Stimulated activated CD8-positive, alpha-beta memory T cell treated with anti-CD3 and anti-CD28 coated beads, Interleukin-4, amount 100 ng/mL, for 48 hours (primary cell): Measurements from ENCODE around the gene FLYWCH2.

Source experiments
- DNase-seq: peaks from one replicate; pipeline ENCODE4 v3.0.0-alpha.2; 2020

The FLYWCH2 gene

DNA sequence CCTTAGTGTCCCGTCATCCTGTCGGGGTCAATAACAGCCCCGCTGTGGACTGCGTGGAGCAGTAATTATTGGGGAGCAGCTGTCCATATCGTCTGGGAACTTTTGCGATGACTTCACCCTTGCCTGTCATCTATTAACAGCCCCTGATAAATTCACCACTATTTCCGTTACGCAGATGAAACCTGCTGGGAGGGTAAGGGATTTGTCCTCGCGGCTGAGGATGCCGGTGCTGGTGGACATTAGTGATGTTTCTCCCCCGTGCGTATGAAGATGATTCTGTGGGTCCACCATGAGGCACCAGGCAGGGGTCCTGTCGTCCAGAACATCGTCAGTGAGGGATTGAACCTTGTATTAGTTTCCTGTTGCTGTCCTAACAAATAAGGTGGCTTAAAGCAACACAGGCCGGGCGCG, 1.0 kb downstream of the FLYWCH2 start:
- no peak for DNase-seq

DNA sequence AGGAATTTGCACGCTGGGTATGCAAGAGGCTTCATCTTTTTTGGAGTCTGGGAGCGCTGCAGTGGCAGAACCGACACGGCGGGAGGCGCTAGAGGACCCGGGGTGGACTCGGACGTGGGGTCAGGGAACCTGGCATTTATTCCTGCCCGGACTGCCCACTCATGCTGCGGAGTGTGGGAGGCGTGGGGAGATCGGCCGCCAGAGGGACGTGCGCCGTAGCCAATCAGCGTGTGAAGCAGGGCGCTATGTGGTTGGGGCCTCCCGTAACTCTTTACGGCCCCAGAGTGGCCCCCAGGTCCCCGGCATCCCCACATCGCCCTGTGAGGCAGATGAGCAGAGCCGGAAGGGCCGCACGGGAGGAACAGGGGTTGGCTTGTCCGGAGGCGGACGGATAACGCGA, 11.2 kb downstream of the FLYWCH2 start:
- DNase-seq = no peak

- DNase-seq = no peak
Observed at GRCh38 chr16:2895813-2896212, 12.8 kb downstream of the FLYWCH2 start.

DNA sequence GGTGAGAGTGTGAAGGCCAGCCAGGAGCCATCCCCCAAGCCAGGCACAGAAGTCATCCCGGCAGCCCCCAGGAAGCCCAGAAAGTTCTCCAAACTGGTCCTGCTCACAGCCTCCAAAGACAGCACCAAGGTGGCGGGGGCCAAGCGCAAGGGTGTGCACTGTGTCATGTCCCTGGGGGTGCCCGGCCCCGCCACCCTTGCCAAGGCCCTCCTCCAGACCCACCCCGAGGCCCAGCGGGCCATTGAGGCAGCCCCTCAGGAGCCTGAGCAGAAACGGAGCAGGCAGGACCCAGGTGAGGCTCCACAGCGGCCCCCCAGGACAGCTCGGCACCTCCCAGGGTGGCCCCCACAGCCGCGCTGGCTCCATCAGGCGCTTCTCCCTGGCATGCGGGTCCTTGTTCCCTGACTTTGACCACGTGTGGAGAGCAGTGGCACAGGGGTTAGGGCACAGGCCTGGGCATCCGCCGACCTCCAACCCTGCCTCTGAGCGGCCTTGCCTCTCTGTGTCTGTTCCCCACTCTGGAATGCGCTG, 13.5 kb downstream of the FLYWCH2 start:
- no peak for DNase-seq

- DNase-seq = no peak
Observed at GRCh38 chr16:2897110-2897509, 14.1 kb downstream of the FLYWCH2 start.

- no peak for DNase-seq
Observed at GRCh38 chr16:2898831-2899563, 16.0 kb downstream of the FLYWCH2 start.

DNA sequence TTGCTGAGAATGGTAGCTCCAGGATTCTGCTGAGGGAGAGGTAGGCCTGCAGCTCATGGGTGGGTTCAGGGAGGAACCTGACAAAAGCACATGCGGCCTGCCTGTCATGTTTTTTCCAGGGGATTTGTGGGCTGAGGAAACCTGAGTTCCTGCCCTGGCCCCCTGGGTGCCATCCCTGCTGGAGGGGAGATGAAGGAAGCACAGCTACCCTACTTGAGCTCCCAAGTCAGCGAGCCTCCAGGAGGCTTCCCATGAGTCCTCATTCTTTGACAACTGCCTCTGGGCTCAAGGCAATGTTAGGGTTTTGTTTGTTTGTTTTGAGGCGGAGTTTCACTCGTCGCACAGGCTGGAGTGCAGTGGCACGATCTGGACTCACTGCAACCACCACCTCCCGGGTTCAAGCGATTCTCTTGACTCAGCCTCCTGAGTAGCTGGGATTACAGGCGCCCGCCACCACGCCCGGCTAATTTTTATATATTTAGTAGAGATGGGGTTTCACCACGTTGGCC, 16.6 kb downstream of the FLYWCH2 start:
- DNase-seq = no peak

GRCh38 chr16:2900526-2901075, 17.6 kb downstream of the FLYWCH2 start:
- DNase-seq = no peak

- DNase-seq = no peak
Observed at GRCh38 chr16:2902337-2903130, 19.5 kb downstream of the FLYWCH2 start.

- peak; percentile 84 for DNase-seq
Observed at GRCh38 chr16:2904100-2904921, 21.3 kb downstream of the FLYWCH2 start.

DNA sequence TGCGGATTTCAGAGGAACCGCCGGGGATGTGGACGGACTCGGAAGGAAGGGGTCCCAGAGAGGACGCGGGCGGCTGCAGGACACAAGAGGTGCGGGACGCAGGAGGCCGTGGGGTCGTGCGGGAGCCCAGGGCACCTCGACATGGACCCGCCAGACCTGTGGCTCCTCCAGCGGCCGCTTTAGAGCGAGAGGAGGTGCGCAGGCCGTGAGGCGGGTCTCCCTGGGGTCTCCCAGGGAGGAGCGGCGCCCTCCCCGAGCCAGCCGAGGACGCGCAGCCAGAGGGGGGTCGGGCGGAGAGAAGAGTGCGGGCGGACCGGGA, 21.9 kb downstream of the FLYWCH2 start:
- DNase-seq = peak; percentile 47

GRCh38 chr16:2905241-2905987, 22.4 kb downstream of the FLYWCH2 start:
- DNase-seq = peak; percentile 100

DNA sequence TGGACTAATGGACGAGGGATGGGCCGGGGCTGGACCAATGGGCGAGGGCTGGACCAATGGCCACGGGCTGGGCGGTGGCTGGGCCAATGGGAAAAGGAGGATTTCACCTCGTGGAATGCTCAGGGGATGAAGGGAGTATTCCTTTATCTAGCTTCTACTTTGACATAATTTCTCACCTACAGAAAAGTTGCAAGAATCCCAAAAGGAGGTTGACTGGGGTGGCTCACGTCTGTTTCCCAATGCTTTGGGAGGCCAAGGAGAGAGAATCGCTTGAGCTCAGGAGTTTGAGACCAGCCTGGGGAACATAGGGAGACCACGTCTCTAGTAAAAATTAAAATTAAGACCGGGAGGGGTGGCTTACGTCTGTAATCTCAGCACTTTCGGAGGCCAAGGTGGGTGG, 23.0 kb downstream of the FLYWCH2 start:
- no peak for DNase-seq

DNA sequence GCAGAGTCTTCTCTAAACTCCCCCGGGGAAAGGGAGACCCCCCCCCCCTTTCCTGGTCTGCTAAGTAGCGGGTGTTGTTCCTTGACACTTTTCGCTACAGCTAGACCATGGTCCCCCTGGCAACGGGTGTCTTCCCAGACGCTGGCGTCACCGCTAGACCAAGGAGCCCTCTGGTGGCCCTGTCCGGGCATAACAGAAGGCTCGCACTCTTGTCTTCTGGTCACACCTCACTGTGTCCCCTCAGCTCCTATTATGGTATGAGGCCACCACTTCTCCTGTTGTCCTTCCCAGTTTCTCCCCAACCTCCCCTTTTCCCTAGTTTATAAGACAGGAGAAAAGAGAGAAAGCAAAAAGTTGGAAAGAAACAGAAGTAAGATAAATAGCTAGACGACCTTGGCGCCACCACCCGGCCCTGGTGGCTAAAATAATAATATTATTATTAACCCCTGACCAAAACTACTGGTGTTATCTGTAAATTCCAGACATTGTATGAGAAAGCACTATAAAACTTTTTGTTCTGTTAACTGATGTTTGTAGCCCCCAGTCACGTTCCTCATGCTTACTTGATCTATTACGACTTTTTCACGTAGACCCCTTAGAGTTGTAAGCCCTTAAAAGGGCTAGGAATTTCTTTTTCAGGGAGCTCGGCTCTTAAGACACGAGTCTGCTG, 24.2 kb downstream of the FLYWCH2 start:
- DNase-seq = peak; percentile 69

DNA sequence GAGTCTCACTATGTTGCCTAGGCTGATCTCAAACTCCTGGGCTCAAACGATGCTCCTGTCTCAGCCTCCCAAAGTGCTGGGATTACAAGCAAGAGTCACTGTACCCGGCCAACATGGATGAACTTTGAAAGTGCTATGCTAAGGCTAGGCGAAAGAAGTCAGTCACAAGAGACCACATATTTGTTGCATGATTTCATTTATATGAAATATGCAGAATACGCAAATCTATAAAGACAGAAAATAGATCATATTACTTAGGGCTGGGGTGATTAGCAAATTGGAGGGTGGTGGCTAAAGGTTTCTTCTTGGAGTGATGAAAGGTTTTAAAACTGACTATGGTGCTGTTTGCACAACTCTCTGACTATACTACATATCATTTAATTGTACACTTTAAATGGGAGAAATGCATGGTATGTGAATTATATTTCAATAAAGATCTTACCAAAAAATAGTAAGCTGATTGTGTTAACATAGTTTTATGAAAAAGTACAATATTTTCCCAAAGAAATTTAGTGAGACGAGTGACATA, 27.5 kb downstream of the FLYWCH2 start:
- DNase-seq = no peak

GRCh38 chr16:2911638-2912329, 28.8 kb downstream of the FLYWCH2 start, which contains the start of gene FLYWCH1:
Gene FLYWCH1, plus strand, starts transcription at chr16:2911931. Its CDS starts 17,755 bp downstream, at chr16:2929686.
- DNase-seq = peak; percentile 100

DNA sequence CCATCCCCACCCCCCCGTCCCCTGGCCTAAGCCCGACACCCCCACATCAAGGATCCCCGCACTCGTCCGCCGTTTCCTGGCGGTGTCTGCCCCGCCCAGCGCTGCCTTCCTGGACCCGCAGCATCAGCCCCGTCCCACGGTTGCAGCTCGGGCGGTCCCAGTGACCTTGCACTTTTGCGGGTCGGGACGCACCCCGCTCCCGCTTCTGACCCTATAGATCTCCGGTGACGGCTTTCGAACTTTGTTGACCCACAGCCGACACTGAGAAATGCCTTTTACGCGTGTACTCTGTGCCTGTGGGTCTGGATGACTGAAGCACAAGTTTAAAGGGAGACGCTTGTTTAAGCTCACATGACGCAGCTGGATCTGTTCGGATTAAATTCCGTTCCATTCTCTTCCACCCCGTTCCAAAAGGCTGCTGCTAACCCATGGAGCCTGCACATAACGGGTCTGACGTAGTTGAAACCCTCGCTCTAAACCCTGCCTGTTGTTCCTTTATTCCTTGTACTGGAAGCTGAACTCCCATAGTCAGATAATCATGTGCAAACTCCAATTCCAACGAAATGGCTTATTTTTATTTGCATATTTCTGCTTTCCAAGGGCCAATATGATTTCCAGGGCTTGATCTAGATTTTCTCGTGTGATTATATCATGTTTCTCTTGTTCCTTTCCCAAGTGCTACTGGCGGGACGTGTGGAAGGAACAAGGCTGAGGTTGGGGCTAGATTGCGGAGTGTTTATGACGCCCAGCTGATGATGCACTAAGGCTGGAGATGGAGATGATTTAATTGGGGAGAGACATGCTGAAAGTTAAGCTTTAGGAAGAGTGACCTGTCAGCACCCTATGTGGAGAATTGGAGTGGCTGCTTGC, 29.6 kb downstream of the FLYWCH2 start:
- peak; percentile 53 for DNase-seq

GRCh38 chr16:2913603-2914002, 30.6 kb downstream of the FLYWCH2 start:
- no peak for DNase-seq

GRCh38 chr16:2914233-2914632, 31.2 kb downstream of the FLYWCH2 start:
- DNase-seq = no peak
